BLaER1 treated with 17β-estradiol and CSF1 and Interleukin-3, amounts not matched to agents 10 nM and 100 nM (cell line): ENCODE data around the gene NCOA6.
A peak's percentile ranks its signal among the peaks of the same experiment; 100 is the strongest.
"Not testable (repeated sequence)": the region's sequence is repeated elsewhere in the genome, so short reads cannot be mapped to it uniquely, and the experiment has no call there.

ENCODE experiments used
- H3K27ac ChIP-seq, 11 experiments: shearing (Covaris generic); formaldehyde crosslinking; 2 replicates each; pipeline ENCODE4 v1.8.1; 2022
- H3K27me3 ChIP-seq, 11 experiments: shearing (Covaris generic); formaldehyde crosslinking; 2 replicates each; pipeline ENCODE4 v1.8.1; 2022
- H3K36me3 ChIP-seq, 11 experiments: shearing (Covaris generic); formaldehyde crosslinking; 2 replicates each; pipeline ENCODE4 v1.8.1; 2022
- H3K4me1 ChIP-seq, 10 experiments: shearing (Covaris generic); formaldehyde crosslinking; 2 replicates each; pipeline ENCODE4 v1.8.1; 2022
- H3K4me2 ChIP-seq, 11 experiments: shearing (Covaris generic); formaldehyde crosslinking; 2 replicates each; pipeline ENCODE4 v1.8.1; 2022
- H3K4me3 ChIP-seq, 10 experiments: shearing (Covaris generic); formaldehyde crosslinking; 2 replicates each; pipeline ENCODE4 v1.8.1; 2022
- H3K9ac ChIP-seq, 11 experiments: shearing (Covaris generic); formaldehyde crosslinking; 2 replicates each; pipeline ENCODE4 v1.8.1; 2022
- H3K9me3 ChIP-seq, 11 experiments: shearing (Covaris generic); formaldehyde crosslinking; replicated peaks in 1 of 11; 2 replicates each; pipeline ENCODE4 v1.8.1; 2022
- H4K20me1 ChIP-seq, 11 experiments: shearing (Covaris generic); formaldehyde crosslinking; 2 replicates each; pipeline ENCODE4 v1.8.1; 2022
- Cebpa-rat ChIP-seq, 11 experiments: shearing (Covaris generic); IDR thresholded peaks; 2 replicates each; pipeline ENCODE4 v1.8.1; 2022

NCOA6 gene

GRCh38 chr20:34715384-34715783 is 110.1 kb downstream of the NCOA6 start:
- peaks cover 15 to 45% (median 22%) of the 10 kb centered on the region in 10 experiments for H3K4me1 ChIP-seq
- H3K4me3 ChIP-seq, result no peak overlapping the region
- H3K27ac ChIP-seq, result no peak overlapping the region
- no peak for TF ChIP-seq Cebpa-rat (IDR thresholded peaks at IDR 0.05)
- H4K20me1 ChIP-seq, result peaks cover 16 to 46% (median 18%) of the 10 kb centered on the region in 11 experiments; a peak in 19 of 22 replicates
- H3K36me3 ChIP-seq, result peaks cover 39 to 86% (median 64%) of the 10 kb centered on the region in 11 experiments
- H3K4me2 ChIP-seq, result no peak overlapping the region
- peaks cover 0 to 4% (median 3%) of the 10 kb centered on the region in 11 experiments; a peak in 8 of 22 replicates for H3K27me3 ChIP-seq
- no peaks in the 10 kb centered on the region for H3K9me3 ChIP-seq
- H3K9ac ChIP-seq, result no peak overlapping the region

- H3K9me3 ChIP-seq, H3K27me3 ChIP-seq, H3K9ac ChIP-seq, H3K4me3 ChIP-seq, H3K27ac ChIP-seq: not testable (repeated sequence)
- peaks cover 34 to 73% (median 59%) of the 10 kb centered on the region in 11 experiments for H3K36me3 ChIP-seq
- peaks cover 19 to 50% (median 27%) of the 10 kb centered on the region in 10 experiments for H3K4me1 ChIP-seq
- peak overlapping the region in 5 of 11 experiments; percentile 8 to 39 (median 17); a peak in 4 of 22 replicates for H3K4me2 ChIP-seq
- H4K20me1 ChIP-seq, result peaks cover 20 to 51% (median 23%) of the 10 kb centered on the region in 11 experiments; a peak in 19 of 22 replicates
These were observed 111.4 kb downstream of the NCOA6 start for GRCh38 chr20:34713944-34714515.

- H3K4me2 ChIP-seq, result peak overlapping the region in 5 of 11 experiments; percentile 8 to 39 (median 17); a peak in 4 of 22 replicates
- TF ChIP-seq Cebpa-rat (IDR thresholded peaks at IDR 0.05), result no peak
- H3K27ac ChIP-seq, result no peak overlapping the region
- no peaks in the 10 kb centered on the region for H3K9me3 ChIP-seq
- no peak overlapping the region for H3K4me3 ChIP-seq
- peaks cover 34 to 69% (median 53%) of the 10 kb centered on the region in 11 experiments for H3K36me3 ChIP-seq
- peaks cover 21 to 56% (median 31%) of the 10 kb centered on the region in 10 experiments for H3K4me1 ChIP-seq
- H3K27me3 ChIP-seq, result peaks cover 0 to 10% (median 7%) of the 10 kb centered on the region in 11 experiments; a peak in 9 of 22 replicates
- H3K9ac ChIP-seq, result no peak overlapping the region
- H4K20me1 ChIP-seq, result peaks cover 20 to 51% (median 23%) of the 10 kb centered on the region in 11 experiments; a peak in 19 of 22 replicates
These were observed 112.1 kb downstream of the NCOA6 start for GRCh38 chr20:34713194-34713943.

- peaks cover 20 to 51% (median 23%) of the 10 kb centered on the region in 11 experiments; a peak in 19 of 22 replicates for H4K20me1 ChIP-seq
- no peak overlapping the region for H3K27ac ChIP-seq
- H3K36me3 ChIP-seq, result peaks cover 34 to 64% (median 47%) of the 10 kb centered on the region in 11 experiments
- H3K9ac ChIP-seq, result no peak overlapping the region
- H3K27me3 ChIP-seq, result peaks cover 0 to 10% (median 7%) of the 10 kb centered on the region in 11 experiments; a peak in 9 of 22 replicates
- TF ChIP-seq Cebpa-rat (IDR thresholded peaks at IDR 0.05), result no peak
- H3K4me3 ChIP-seq, result no peak overlapping the region
- no peaks in the 10 kb centered on the region for H3K9me3 ChIP-seq
- H3K4me2 ChIP-seq, result peak overlapping the region in 2 of 11 experiments; percentile 14 to 24; a peak in 3 of 22 replicates
- peaks cover 26 to 63% (median 38%) of the 10 kb centered on the region in 10 experiments for H3K4me1 ChIP-seq
These were observed 112.8 kb downstream of the NCOA6 start for GRCh38 chr20:34712525-34713192.

- Histone ChIP-seq H3K27ac (no peak overlapping the region), H3K4me2 (peak overlapping the region; percentile 21 to 99 (median 92); a peak in 20 of 22 replicates), H3K27me3 (peaks cover 0 to 10% (median 7%) of the 10 kb centered on the region in 11 experiments; a peak in 9 of 22 replicates), H3K4me3 (no peak overlapping the region), H3K4me1 (peaks cover 30 to 70% (median 42%) of the 10 kb centered on the region in 10 experiments), H4K20me1 (peaks cover 20 to 54% (median 24%) of the 10 kb centered on the region in 11 experiments; a peak in 19 of 22 replicates), H3K36me3 (peaks cover 34 to 56% (median 42%) of the 10 kb centered on the region in 11 experiments), H3K9ac (0 out of 22 replicates have a peak overlapping the region, but pooled peaks of 1 of the 11 experiments have one; percentile 3), H3K9me3 (no peaks in the 10 kb centered on the region)
- TF ChIP-seq Cebpa-rat (IDR thresholded peaks at IDR 0.05), result no peak
These were observed 113.5 kb downstream of the NCOA6 start for GRCh38 chr20:34711813-34712430.

GRCh38 chr20:34710861-34711574 is 114.4 kb downstream of the NCOA6 start:
- peak overlapping the region; percentile 92 to 99 (median 97) for H3K4me2 ChIP-seq
- H3K9ac ChIP-seq, result peak overlapping the region in 6 of 11 experiments; percentile 81 to 88 (median 86); a peak in 7 of 22 replicates
- peaks cover 20 to 61% (median 24%) of the 10 kb centered on the region in 11 experiments; a peak in 19 of 22 replicates for H4K20me1 ChIP-seq
- peaks cover 0 to 10% (median 7%) of the 10 kb centered on the region in 11 experiments; a peak in 9 of 22 replicates for H3K27me3 ChIP-seq
- H3K36me3 ChIP-seq, result peaks cover 31 to 49% (median 40%) of the 10 kb centered on the region in 11 experiments
- no peaks in the 10 kb centered on the region for H3K9me3 ChIP-seq
- H3K27ac ChIP-seq, result no peak overlapping the region
- H3K4me3 ChIP-seq, result peak overlapping the region in 2 of 10 experiments; percentile 74 to 81; a peak in 1 of 20 replicates
- TF ChIP-seq Cebpa-rat (IDR thresholded peaks at IDR 0.05), result no peak
- H3K4me1 ChIP-seq, result peaks cover 39 to 79% (median 52%) of the 10 kb centered on the region in 10 experiments

- no peak for TF ChIP-seq Cebpa-rat (IDR thresholded peaks at IDR 0.05)
- Histone ChIP-seq H3K4me2 (peak overlapping the region; percentile 92 to 99 (median 97)), H3K27ac (0 out of 22 replicates have a peak overlapping the region, but pooled peaks of 1 of the 11 experiments have one; percentile 86), H3K27me3 (peaks cover 0 to 10% (median 7%) of the 10 kb centered on the region in 11 experiments; a peak in 9 of 22 replicates), H3K4me3 (peak overlapping the region; percentile 65 to 81 (median 73); a peak in 17 of 20 replicates), H3K36me3 (peaks cover 28 to 44% (median 35%) of the 10 kb centered on the region in 11 experiments), H3K4me1 (peaks cover 45 to 85% (median 57%) of the 10 kb centered on the region in 10 experiments), H3K9ac (peak overlapping the region in 10 of 11 experiments; percentile 81 to 92 (median 86); a peak in 19 of 22 replicates), H4K20me1 (peaks cover 20 to 66% (median 24%) of the 10 kb centered on the region in 11 experiments; a peak in 19 of 22 replicates), H3K9me3 (no peaks in the 10 kb centered on the region)
These were observed 114.9 kb downstream of the NCOA6 start for GRCh38 chr20:34710568-34710839.
